Mucosa of descending colon (tissue), 3 donors: ENCODE measurements around the gene LMCD1. TPM values are rescaled to one million over a fixed set of nuclear protein-coding genes. Genes with fewer than 3 reads are reported as not detected.
A peak's percentile ranks its signal among the peaks of the same experiment; 100 is the strongest.

Source experiments
- ATAC-seq: fragments of 200-7000 bp; cut with Tn5 transposase; one replicate; pipeline ENCODE4 v1.9.1; 2020; ENCODE audit warnings: mild to moderate bottlenecking, moderate library complexity
- DNase-seq, 3 donors: peaks; one replicate each; pipeline ENCODE4 v3.0.0-alpha.2; 2020
- H3K36me3 ChIP-seq: fragments of 200-600 bp; one replicate; pipeline ENCODE4 v1.8.0; 2021; ENCODE audit warnings: low read depth, mild to moderate bottlenecking
- H3K4me1 ChIP-seq: fragments of 200-600 bp; one replicate; pipeline ENCODE4 v1.8.0; 2021; ENCODE audit warnings: low read depth, mild to moderate bottlenecking
- H3K4me3 ChIP-seq: fragments of 200-600 bp; one replicate; pipeline ENCODE4 v1.8.0; 2021; ENCODE audit warnings: mild to moderate bottlenecking
- H3K9me3 ChIP-seq: fragments of 200-600 bp; one replicate; pipeline ENCODE4 v1.8.0; 2021; ENCODE audit warnings: mild to moderate bottlenecking
- CTCF ChIP-seq: fragments of 200-600 bp; IDR thresholded peaks from one replicate; pipeline ENCODE4 v1.8.0; 2022; ENCODE audit warnings: antibody characterized with exemption, mild to moderate bottlenecking
- intact Hi-C, 2 donors: fragments of 100-400 bp; cut with DNase I in 1 of 2; cut with micrococcal nuclease in 1 of 2; formaldehyde crosslinking; loops; one replicate each; pipeline versions ENCODE4 v1.11.0 to v1.11.1; 2022; cut with DNase I, micrococcal nuclease
- total RNA-seq, 3 donors: library from RNA; stranded (reverse); fragmentation: NEBNext Ultra II Directional in 2 of 3; extraction: Animal tissue kit (Norgen Biotek cat#: 25700) in 2 of 3; gene quantifications; one replicate each; pipeline versions ENCODE4 v1.2.1 to v1.2.4, GENCODE V29; 2021 to 2023
- donor health status: DM: no; HTN: no; CAD: no; lungs with moderate emphysema.
- donor health status: DM: no; HTN: no; CAD: no.
- donor health status: DM: no; HTN: yes; CAD: no.

The LMCD1 gene
- total RNA-seq, 3 donors from 2014 or later: 5.1 to 9.7 (median 7.2) TPM

GRCh38 chr3:8563597-8563996, 62.0 kb downstream of the LMCD1 start:
- Histone ChIP-seq H3K4me3 (no peak overlapping the region), H3K36me3 (no peaks in the 10 kb centered on the region), H3K9me3 (no peaks in the 10 kb centered on the region), H3K4me1 (no peaks in the 10 kb centered on the region)
- ATAC-seq (no peak), DNase-seq (no peak)
- TF ChIP-seq CTCF: no peak
- intact Hi-C loops: no loop called here

GRCh38 chr3:8565376-8565775, 63.8 kb downstream of the LMCD1 start:
- ATAC-seq (no peak), DNase-seq (no peak)
- no peak overlapping the region for H3K4me3 ChIP-seq
- H3K4me1 ChIP-seq: no peaks in the 10 kb centered on the region
- intact Hi-C loops: no loop called here
- H3K9me3 ChIP-seq: no peaks in the 10 kb centered on the region
- no peaks in the 10 kb centered on the region for H3K36me3 ChIP-seq
- TF ChIP-seq CTCF: no peak

- Histone ChIP-seq H3K4me1 (no peaks in the 10 kb centered on the region), H3K9me3 (no peaks in the 10 kb centered on the region), H3K36me3 (no peaks in the 10 kb centered on the region), H3K4me3 (no peak overlapping the region)
- no peak for ATAC-seq
- DNase-seq: no peak
- TF ChIP-seq CTCF: no peak
- intact Hi-C loops: no loop called here
Measured at GRCh38 chr3:8567784-8568575, 66.4 kb downstream of the LMCD1 start.

GRCh38 chr3:8571256-8571655, 69.6 kb downstream of the LMCD1 start:
- no peaks in the 10 kb centered on the region for H3K4me1 ChIP-seq
- no peak overlapping the region for H3K4me3 ChIP-seq
- intact Hi-C loops: no loop called here
- no peaks in the 10 kb centered on the region for H3K36me3 ChIP-seq
- peak; percentile 44 for ATAC-seq
- no peak for DNase-seq
- TF ChIP-seq CTCF: no peak
- H3K9me3 ChIP-seq: no peaks in the 10 kb centered on the region

GRCh38 chr3:8573342-8573926, 71.8 kb downstream of the LMCD1 start:
- no peaks in the 10 kb centered on the region for H3K9me3 ChIP-seq
- DNase-seq: no peak
- ATAC-seq: no peak
- H3K4me1 ChIP-seq: no peaks in the 10 kb centered on the region
- no peak for TF ChIP-seq CTCF
- intact Hi-C loops: no loop called here
- H3K36me3 ChIP-seq: no peaks in the 10 kb centered on the region
- no peak overlapping the region for H3K4me3 ChIP-seq
